Pulmonary artery endothelial cell (primary cell): Measurements from ENCODE around the gene ZNF445. TPM values are rescaled to one million over a fixed set of nuclear protein-coding genes. Genes with fewer than 3 reads are reported as not detected.
"Not testable (repeated sequence)": the region's sequence is repeated elsewhere in the genome, so short reads cannot be mapped to it uniquely, and the experiment has no call there.

ENCODE experiments used
- DNase-seq: peaks from one replicate; pipeline ENCODE4 v3.0.0-alpha.2; 2011; ENCODE audit warnings: low read depth, low spot score
- total RNA-seq: library from RNA; depleted of rRNA; stranded (reverse); fragments of >200 nt; gene quantifications from 2 replicates; pipeline ENCODE4 v1.2.3, GENCODE V29; 2014

ZNF445 gene
- total RNA-seq, 1 donor from 2014 or later, result 7.6 TPM

GRCh38 chr3:44400771-44401170, 76.7 kb downstream of the ZNF445 start:
- DNase-seq, result no peak

- DNase-seq, result no peak
These were observed 78.6 kb downstream of the ZNF445 start for GRCh38 chr3:44398853-44399252.

GRCh38 chr3:44398271-44398670, 79.2 kb downstream of the ZNF445 start:
- DNase-seq, result not testable (repeated sequence)

GRCh38 chr3:44396200-44397171, 81.0 kb downstream of the ZNF445 start:
- DNase-seq, result no peak

DNA sequence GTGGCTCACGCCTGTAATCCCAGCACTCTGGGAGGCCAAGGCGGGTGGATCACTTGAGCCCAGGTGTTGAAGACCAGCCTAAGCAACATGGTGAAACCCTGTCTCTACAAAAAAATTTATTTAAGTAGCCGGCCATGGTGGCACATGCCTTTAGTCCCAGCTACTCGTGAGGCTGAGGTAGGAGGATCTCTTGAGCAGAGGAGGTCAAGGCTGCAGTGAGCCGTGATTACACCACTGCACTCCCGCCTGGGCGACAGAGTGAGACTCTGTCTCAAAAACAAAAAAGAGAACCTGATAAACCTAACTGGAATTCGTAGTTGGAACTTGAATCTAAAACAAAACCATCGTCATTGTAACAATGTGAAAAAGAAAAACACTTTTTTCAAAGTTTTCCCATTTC, 81.8 kb downstream of the ZNF445 start:
- DNase-seq, result no peak

DNA sequence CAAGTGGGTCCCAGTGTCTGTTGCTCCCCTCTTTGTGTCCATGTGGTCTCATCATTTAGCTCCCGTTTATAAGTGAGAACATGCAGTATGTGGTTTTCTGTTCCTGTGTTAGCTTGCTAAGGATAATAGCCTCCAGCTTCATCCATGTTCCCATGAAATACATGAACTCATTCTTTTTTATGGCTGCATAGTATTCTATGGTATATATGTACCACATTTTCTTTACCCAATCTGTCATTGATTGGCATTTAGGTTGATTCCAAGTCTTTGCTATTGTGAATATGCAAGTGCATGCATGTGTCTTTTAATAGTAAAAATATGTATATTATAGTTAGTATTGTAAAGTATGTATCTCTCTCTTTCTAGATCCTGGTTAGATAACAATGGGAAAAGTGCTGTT, 85.0 kb downstream of the ZNF445 start:
- no peak for DNase-seq

- DNase-seq, result no peak
These were observed 90.1 kb downstream of the ZNF445 start for GRCh38 chr3:44387404-44387803.

Other genes with a start within 250 kb of the ZNF445 start
- not detected in 2 replicates for gene TOPAZ1, start 235.8 kb downstream of the ZNF445 start, total RNA-seq
- gene TCAIM, start 138.9 kb downstream of the ZNF445 start, total RNA-seq, result 20.8 and 23.1 TPM in 2 replicates
- 0.92 and 1.2 TPM in 2 replicates for gene ZKSCAN7, start 77.5 kb upstream of the ZNF445 start, total RNA-seq
- gene ZNF660, start 107.3 kb upstream of the ZNF445 start, total RNA-seq, result 0.59 and 2.4 TPM in 2 replicates
- gene ZNF197, start 147.4 kb upstream of the ZNF445 start, total RNA-seq, result 9.4 and 9.8 TPM in 2 replicates
- gene ZNF35, start 171.1 kb upstream of the ZNF445 start, total RNA-seq, result 14.4 and 16.6 TPM in 2 replicates
- 3.6 and 3.7 TPM in 2 replicates for gene ZNF502, start 235.0 kb upstream of the ZNF445 start, total RNA-seq